HepG2 (cell line): ENCODE results near the gene HHIPL1. TPM values are rescaled to one million over a fixed set of nuclear protein-coding genes. Genes with fewer than 3 reads are reported as not detected.

ENCODE experiments used
- ATAD3A ChIP-seq: sonication (generic); formaldehyde crosslinking; IDR thresholded peaks from 2 replicates; pipeline ENCODE4 v1.4.0; 2020; ENCODE audit warnings: missing genetic modification reagents
- EEA1 ChIP-seq: sonication (generic); formaldehyde crosslinking; IDR thresholded peaks from 2 replicates; pipeline ENCODE4 v1.5.1; 2020; ENCODE audit warnings: mild to moderate bottlenecking, missing genetic modification reagents, borderline replicate concordance
- FOSL1 ChIP-seq: sonication (generic); formaldehyde crosslinking; IDR thresholded peaks from 2 replicates; pipeline ENCODE4 v1.9.0; 2021; ENCODE audit warnings: missing genetic modification reagents, borderline replicate concordance
- GABPB1 ChIP-seq: IDR thresholded peaks from 2 replicates; pipeline ENCODE4 v1.6.1; 2016; ENCODE audit warnings: mild to moderate bottlenecking, missing genetic modification reagents, moderate library complexity, missing compliant biosample characterization
- GFI1 ChIP-seq: sonication (generic); formaldehyde crosslinking; IDR thresholded peaks from 2 replicates; pipeline ENCODE4 v1.5.0; 2020; ENCODE audit warnings: missing genetic modification reagents, mild to moderate bottlenecking, borderline replicate concordance
- HCFC1 ChIP-seq: fragments of 150-350 bp; IDR thresholded peaks from 2 replicates; pipeline ENCODE4 v1.6.1; 2014; ENCODE audit warnings: low read depth, low read length
- HIVEP1 ChIP-seq: sonication (generic); formaldehyde crosslinking; IDR thresholded peaks from 2 replicates; pipeline ENCODE4 v1.4.0; 2020; ENCODE audit warnings: mild to moderate bottlenecking, missing genetic modification reagents
- JARID2 ChIP-seq: sonication (generic); formaldehyde crosslinking; IDR thresholded peaks from 2 replicates; pipeline ENCODE4 v1.8.1; 2023; ENCODE audit warnings: missing genetic modification reagents, inconsistent platforms; ENCODE audit not compliant: insufficient replicate concordance
- JUND ChIP-seq: sonication (generic); formaldehyde crosslinking; IDR thresholded peaks from 2 replicates; pipeline ENCODE4 v1.8.0; 2022; ENCODE audit warnings: mild to moderate bottlenecking, missing genetic modification reagents
- LCORL ChIP-seq, 2 experiments: fragments of 450-650 bp in 1 of 2; sonication (generic) in 1 of 2; formaldehyde crosslinking in 1 of 2; IDR thresholded peaks; 2 replicates each; pipeline versions ENCODE4 v1.5.0 to v1.6.1; 2017 to 2020; ENCODE audit warnings: antibody characterized with exemption in 1 of 2, missing genetic modification reagents in 1 of 2
- NCOR1 ChIP-seq: fragments of 200-600 bp; sonication (generic); IDR thresholded peaks from 2 replicates; pipeline ENCODE4 v1.7.0; 2017; ENCODE audit warnings: antibody characterized with exemption, low read length, borderline replicate concordance
- PHF5A ChIP-seq: IDR thresholded peaks from one replicate; pipeline ENCODE4 v1.6.1; 2018; ENCODE audit warnings: low read depth, missing genetic modification reagents; ENCODE audit not compliant: unreplicated experiment
- REPIN1 ChIP-seq: sonication (generic); formaldehyde crosslinking; IDR thresholded peaks from 2 replicates; pipeline ENCODE4 v1.8.0; 2022; ENCODE audit warnings: missing genetic modification reagents, low read depth, mild to moderate bottlenecking, borderline replicate concordance
- SIN3A ChIP-seq: IDR thresholded peaks from 2 replicates; pipeline ENCODE4 v1.6.1; 2011; ENCODE audit warnings: low read depth, mild to moderate bottlenecking, control low read depth, low read length, borderline replicate concordance
- THRA ChIP-seq: sonication (generic); formaldehyde crosslinking; IDR thresholded peaks from 2 replicates; pipeline ENCODE4 v1.4.0; 2020; ENCODE audit warnings: missing genetic modification reagents, borderline replicate concordance
- TRAFD1 ChIP-seq: sonication (generic); formaldehyde crosslinking; IDR thresholded peaks from 2 replicates; pipeline ENCODE4 v1.5.1; 2020; ENCODE audit warnings: missing genetic modification reagents, mild to moderate bottlenecking, borderline replicate concordance
- ZBTB7B ChIP-seq: sonication (generic); formaldehyde crosslinking; IDR thresholded peaks from 2 replicates; pipeline ENCODE4 v1.4.0; 2020; ENCODE audit warnings: missing genetic modification reagents
- ZEB1 ChIP-seq: IDR thresholded peaks from 2 replicates; pipeline ENCODE4 v1.6.1; 2012; ENCODE audit warnings: mild to moderate bottlenecking, low read depth, inconsistent platforms; ENCODE audit not compliant: insufficient replicate concordance
- ZFP82 ChIP-seq: sonication (generic); formaldehyde crosslinking; IDR thresholded peaks from 2 replicates; pipeline ENCODE4 v1.5.1; 2020; ENCODE audit warnings: mild to moderate bottlenecking, missing genetic modification reagents, borderline replicate concordance
- ZNF12 ChIP-seq: sonication (generic); formaldehyde crosslinking; IDR thresholded peaks from 2 replicates; pipeline ENCODE4 v1.5.0; 2020; ENCODE audit warnings: missing genetic modification reagents
- ZNF124 ChIP-seq: sonication (generic); formaldehyde crosslinking; IDR thresholded peaks from 2 replicates; pipeline ENCODE4 v1.4.0; 2020; ENCODE audit warnings: missing genetic modification reagents
- ZNF138 ChIP-seq: sonication (generic); formaldehyde crosslinking; IDR thresholded peaks from 2 replicates; pipeline ENCODE4 v1.5.0; 2020; ENCODE audit warnings: mild to moderate bottlenecking, low read depth, missing genetic modification reagents
- ZNF232 ChIP-seq: sonication (generic); formaldehyde crosslinking; IDR thresholded peaks from 2 replicates; pipeline ENCODE4 v1.4.0; 2020; ENCODE audit warnings: missing genetic modification reagents, borderline replicate concordance
- ZNF274 ChIP-seq: sonication (generic); formaldehyde crosslinking; IDR thresholded peaks from 2 replicates; pipeline ENCODE4 v1.5.1; 2020; ENCODE audit warnings: mild to moderate bottlenecking, missing genetic modification reagents
- ZNF280D ChIP-seq: sonication (generic); formaldehyde crosslinking; IDR thresholded peaks from 2 replicates; pipeline ENCODE4 v1.5.1; 2020; ENCODE audit warnings: mild to moderate bottlenecking, missing genetic modification reagents
- polyA plus RNA-seq, 8 experiments: library from polyadenylated mRNA; depleted of rRNA in 3 of 8; stranded (reverse) in 7 of 8; unstranded in 1 of 8; fragments of >200 nt; fragmentation: Illumina TruSeq in 4 of 8; extraction: Trizol in 4 of 8; gene quantifications; 2 replicates each; pipeline versions ENCODE4 v1.2.1 to v1.2.3, GENCODE V29; 2011 to 2016; ENCODE audit warnings: low read depth in 4 of 8, missing spikeins in 1 of 8, mixed read lengths in 1 of 8; ENCODE audit not compliant: insufficient read depth in 1 of 8
- total RNA-seq, 5 experiments: library from RNA; depleted of rRNA; stranded (reverse); fragments of >200 nt; fragmentation: Illumina TruSeq; extraction: Trizol; gene quantifications; 2 replicates each; pipeline ENCODE4 v1.2.3, GENCODE V29; 2016; ENCODE audit warnings: low read depth in 1 of 5

The HHIPL1 gene
- total and polyA plus RNA-seq, 2 of the 13 experiments (the other 11 are each of a cell fraction or from before 2014, with no cell fraction given): not detected

- TF ChIP-seq GABPB1 (CRISPR knock-in tag): 0 out of 2 replicates have a peak, but pooled peaks have one; percentile 38
- TF ChIP-seq TRAFD1: no peak
- no peak for TF ChIP-seq ZNF124 (CRISPR knock-in tag)
- no peak for TF ChIP-seq ZNF274 (CRISPR knock-in tag)
- no peak for TF ChIP-seq EEA1 (CRISPR knock-in tag)
- no peak for TF ChIP-seq LCORL (IDR thresholded peaks at IDR 0.05)
- no peak for TF ChIP-seq LCORL (CRISPR knock-in tag; IDR thresholded peaks at IDR 0.05)
- peak; percentile 70; the same call in 1 of the 2 replicates for TF ChIP-seq ZNF280D
- TF ChIP-seq ZEB1: no peak
- TF ChIP-seq ZFP82 (CRISPR knock-in tag): no peak
- TF ChIP-seq THRA (CRISPR knock-in tag): no peak
- no peak for TF ChIP-seq ZBTB7B
- no peak for TF ChIP-seq ZNF12 (CRISPR knock-in tag)
- TF ChIP-seq FOSL1: no peak
- no peak for TF ChIP-seq JARID2 (CRISPR knock-in tag)
- no peak for TF ChIP-seq REPIN1 (CRISPR knock-in tag)
- TF ChIP-seq ZNF232 (CRISPR knock-in tag): no peak
- no peak for TF ChIP-seq HCFC1
- TF ChIP-seq NCOR1: no peak
- no peak for TF ChIP-seq ZNF138
- no peak for TF ChIP-seq GFI1 (CRISPR knock-in tag)
- TF ChIP-seq HIVEP1 (CRISPR knock-in tag): no peak
- TF ChIP-seq ATAD3A (CRISPR knock-in tag): no peak
- no peak for TF ChIP-seq PHF5A (CRISPR knock-in tag)
- no peak for TF ChIP-seq JUND (CRISPR knock-in tag)
- peak; percentile 58; the same call in 1 of the 2 replicates for TF ChIP-seq SIN3A
Observed at GRCh38 chr14:99605299-99605961, 39.5 kb upstream of the HHIPL1 start (continued).
